GM21390 (cell line): ENCODE data around the gene HVCN1.

Experiments used
- ATAC-seq: cut with Tn5 transposase; IDR thresholded peaks from one replicate; pipeline ENCODE4 v1.9.1; 2021; ENCODE audit not compliant: unreplicated experiment

The HVCN1 gene

DNA sequence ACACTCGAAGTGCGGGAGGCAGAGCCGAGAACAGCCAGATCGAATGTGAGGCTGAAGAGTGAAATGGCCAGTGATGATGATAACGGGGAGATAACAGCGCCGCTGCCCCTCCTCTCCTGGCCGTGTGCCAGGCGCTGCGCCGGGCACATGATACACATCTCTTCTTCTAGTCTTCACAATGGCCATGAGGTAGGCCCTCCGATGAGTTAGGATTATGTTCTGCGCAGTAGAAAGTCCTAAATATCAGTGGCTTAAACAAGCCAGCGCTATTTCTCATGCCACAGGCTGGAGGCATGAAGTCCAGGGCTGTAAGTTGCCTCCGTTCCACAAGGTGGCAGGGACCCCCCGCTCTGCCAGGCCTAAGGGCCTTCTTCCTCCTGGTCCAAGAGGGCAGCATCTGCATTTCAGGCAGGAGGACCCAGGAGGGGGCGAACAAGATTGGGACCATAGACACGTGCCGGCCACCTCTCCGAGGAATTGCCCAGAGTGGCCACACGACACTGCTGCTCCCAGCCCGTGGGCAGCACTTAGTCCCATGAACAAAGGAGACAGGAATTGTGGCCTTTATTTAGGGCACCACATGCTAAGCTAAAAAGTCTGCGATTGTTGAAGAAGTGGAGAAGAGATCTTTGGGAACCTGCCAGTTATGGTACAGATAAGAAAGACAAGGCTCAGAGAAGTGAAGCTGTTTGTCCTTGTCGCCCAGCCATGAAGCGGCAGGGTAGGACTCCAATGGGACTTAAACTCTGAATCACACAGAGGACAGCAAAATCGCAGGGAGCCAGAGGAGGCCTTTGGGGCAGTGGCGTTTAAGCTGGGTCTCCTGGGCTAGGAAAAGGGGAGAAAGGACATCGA, 10.9 kb upstream of the HVCN1 start:
- no peak for ATAC-seq

DNA sequence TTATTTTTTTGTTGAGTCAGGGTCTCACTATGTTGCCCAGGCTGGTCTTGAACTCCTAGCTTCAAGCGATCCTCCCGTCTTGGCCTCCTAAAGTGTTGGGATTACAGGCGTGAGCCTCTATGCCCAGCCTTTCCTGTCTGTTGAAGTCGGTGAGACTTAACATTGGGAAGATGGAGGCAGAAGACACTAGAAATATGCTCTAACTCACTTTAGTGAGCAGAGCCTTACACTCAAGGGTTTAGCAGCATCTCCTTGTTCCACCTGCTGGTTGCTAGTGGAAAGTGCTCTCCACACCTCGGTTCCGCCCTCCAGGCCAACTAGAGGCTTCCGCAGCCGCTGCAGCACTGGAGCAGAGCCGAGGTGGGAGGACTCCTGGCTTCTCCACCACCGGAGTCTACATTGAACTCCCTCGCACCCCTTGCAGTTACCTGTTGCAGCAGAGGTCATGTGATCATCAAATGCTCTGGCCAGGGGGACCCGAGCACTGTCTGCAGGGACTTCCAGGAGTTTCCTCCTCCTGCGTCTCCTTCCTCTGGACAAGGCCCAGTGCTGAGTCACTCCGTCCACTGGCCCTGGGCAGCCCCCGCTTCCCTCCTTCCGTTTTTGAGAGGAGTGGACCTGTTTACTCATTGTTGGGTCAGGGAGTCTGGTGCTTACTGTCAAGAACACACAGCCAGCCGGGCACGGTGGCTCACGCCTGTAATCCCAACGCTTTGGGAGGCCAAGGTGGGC, 9.4 kb upstream of the HVCN1 start:
- peak; percentile 88 for ATAC-seq

DNA sequence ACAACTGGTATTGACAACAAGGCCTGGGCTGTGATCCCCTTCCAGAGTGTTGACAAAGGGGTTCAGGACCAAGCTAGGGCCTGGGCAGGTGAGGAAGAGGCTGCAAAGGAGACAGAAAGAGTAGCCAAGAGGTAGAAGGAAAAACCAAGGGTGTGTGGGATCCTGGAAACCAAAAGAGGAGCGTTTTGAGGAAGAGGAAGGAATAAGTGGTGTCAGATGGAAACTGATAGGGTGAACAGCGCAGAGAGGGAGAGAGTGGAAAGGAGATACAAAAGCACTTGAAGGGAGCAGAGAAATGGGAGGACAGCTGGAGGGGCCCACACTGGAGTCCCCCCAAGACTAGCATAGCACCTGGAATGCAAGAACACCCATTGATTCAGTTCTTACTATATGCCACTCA, 8.3 kb upstream of the HVCN1 start:
- ATAC-seq, result no peak

DNA sequence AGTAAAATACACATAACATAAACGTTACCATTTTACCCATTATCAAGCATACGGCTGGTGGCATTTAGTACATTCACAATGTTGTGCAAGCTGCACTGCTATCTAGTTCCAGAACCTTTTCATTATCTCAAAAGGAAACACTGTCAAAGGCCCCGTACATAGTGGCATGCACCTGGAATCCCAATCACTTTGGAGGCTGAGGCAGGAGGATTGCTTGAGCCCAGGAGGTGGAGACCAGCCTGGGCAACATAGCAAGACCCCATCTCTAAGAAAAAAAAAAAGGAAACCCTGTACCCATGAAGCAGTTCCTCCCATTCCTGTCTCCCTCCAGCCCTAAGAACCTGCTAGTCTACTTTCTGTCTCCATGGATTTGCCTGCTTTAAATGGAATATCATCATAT, 7.4 kb upstream of the HVCN1 start:
- no peak for ATAC-seq

DNA sequence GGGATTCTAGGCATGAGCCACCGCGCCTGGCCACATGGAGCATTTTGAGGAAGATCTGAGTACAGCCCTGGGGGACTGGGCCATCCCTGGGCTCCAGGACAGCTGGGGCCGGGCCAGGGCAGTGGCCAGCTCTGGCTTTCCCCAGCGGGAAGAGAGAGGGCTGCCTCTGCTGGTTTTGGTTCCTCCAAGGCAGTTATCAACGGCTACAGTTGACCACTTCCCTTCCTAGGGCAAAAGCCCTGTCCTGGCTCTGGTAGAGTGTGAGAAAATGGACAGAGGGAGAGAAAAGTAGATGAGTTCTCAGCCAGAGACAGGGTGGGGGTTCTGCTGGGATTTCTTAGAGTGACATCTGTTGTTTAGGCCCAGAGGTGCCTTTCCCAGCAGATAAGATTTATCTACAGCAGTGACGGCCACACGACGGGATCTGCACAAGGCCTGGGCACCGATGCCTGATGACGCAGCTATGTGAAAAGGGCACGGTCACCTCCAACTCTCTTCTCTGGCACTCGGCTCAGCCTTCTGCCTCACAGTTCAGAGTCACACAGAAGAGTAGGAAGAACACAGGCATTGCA, 5.5 kb upstream of the HVCN1 start:
- no peak for ATAC-seq

DNA sequence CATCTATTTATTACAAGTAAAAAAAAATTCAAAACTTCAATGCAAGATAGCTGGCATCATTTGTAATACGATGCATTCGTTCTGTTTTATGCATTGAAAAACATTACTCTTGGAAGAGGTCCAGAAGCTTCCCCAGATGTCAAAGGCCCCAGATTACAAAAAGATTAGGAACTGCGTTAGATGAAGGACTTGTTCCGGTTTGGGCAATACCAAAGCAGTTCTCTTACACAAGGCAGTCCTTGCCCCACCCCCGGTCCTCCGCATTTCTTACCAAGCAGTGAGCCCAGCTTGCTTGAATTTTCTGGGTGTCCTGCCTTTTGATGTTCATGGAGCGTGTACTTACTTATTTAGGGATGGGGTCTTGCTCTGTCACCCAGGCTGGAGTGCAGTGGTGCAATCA, 4.8 kb upstream of the HVCN1 start:
- no peak for ATAC-seq

DNA sequence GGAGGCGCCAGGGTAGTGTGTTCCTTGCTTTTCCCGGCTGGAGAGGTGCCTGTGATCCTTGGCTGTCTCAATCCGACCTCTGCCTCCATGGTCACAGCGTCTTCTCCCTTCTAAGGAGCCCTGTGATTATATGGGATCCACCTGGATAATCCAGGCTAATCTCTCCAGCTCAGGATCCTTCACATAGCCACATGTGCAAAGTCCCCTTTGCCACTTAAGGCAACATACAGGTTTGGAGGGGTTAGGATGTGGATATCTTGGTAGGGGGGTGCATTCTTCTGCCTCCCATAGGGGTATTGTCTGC, 1.2 kb upstream of the HVCN1 start:
- no peak for ATAC-seq

DNA sequence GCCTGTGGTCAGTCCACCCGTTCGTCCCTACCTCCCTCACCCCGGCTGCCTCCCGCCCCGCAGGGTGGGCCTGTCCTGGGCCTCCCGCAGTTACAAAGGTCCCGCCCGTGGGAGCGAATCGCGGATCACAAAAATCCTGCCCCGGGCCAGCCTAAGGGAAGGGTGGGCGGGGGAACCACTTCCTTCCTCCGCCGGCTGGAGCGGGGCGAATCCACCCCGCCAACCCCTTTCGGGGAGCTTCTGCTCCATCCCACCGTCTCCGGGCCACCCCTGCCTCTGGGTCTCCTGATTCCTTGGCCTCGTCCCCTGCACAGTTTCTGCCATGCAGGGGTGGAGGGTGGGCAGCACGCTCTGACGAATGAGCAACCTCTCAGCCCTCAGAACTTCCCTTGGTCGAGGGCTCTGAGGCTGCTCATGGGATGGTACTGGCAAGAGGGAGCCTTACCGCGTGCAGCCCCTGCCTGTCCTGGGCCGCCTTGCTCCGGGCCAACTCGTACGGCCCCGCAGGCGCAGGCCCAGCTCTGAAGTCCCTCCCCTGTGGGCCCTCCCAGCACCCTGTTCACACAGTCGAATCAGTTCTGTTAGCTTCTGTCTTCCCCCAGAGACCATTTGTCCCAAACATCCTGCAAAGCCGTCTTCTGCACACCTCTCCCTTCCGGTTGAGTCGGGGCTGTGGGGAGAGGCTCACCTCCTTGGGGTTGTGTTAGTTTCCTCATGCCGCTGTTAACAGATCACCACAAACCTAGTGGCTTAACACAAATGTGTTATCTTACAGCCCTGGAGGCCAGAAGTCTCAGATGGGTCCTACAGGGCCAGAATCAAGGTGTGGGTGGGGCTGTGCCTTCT, 589 bp upstream of the HVCN1 start:
- peak; percentile 61 for ATAC-seq

DNA sequence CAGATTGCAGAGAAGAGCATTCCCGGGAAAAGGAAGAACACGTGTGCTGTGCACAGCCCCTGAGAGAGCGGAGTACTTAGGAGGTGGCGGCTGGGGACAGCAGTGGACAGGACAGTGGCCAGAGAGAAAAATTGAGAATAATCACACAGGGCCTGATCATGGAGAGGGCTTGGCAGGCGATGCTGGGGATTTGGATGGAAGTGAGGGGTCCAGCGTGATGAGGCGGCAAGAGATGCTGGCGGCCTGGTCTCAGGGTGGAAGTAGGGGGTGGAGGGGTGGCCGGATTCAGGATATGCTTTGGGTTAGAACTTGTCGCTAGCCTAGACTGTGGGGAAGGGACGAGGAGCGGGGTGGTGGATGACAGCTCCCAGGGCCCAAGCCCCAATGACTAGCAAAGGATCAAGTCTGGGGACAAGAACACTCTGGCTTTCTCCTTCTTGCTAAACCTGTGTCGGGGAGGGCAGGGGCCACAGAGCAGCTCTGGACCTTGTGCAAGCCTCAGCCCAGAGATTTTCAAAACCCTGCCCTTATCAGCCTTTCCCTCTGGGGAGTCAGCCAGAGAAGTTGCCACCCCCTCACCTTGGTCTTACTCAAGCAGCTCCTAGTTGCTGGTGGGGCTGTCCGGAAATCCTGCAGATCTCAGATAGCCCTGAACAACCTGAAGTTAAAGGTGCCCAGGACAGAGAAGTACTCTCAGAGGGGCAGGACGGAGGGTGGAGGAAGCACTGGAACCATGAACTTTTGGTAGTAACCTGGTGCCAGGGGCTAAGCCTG, 1.3 kb downstream of the HVCN1 start:
- ATAC-seq, result no peak

DNA sequence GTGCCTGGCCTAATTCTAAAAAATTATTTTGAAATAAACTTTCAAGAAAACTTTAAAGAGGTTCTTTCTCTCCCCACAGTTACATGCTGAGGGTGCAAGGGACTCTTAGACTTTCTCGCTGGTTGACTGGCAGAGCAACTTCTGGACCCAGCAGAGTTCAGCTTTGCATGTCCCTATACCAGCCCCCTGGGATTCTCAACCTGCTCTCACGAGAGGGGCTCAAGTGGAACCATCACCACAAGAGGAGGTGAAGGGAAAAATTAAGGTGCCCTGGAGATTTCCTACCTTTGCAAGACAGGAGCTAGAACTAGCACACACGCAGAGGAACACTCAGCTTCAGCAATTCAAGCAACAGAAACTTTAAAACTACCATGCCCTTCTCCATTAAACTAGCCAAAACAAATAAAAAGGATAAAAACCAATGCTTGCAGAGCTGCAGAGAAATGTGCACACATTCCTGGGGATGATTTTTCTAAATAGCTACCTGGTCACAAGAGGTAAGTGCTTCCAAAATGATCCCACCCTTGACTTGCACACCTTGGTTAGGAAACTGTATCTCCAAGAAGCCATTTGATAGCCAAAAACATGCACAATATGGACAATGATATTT, 2.5 kb downstream of the HVCN1 start:
- no peak for ATAC-seq

DNA sequence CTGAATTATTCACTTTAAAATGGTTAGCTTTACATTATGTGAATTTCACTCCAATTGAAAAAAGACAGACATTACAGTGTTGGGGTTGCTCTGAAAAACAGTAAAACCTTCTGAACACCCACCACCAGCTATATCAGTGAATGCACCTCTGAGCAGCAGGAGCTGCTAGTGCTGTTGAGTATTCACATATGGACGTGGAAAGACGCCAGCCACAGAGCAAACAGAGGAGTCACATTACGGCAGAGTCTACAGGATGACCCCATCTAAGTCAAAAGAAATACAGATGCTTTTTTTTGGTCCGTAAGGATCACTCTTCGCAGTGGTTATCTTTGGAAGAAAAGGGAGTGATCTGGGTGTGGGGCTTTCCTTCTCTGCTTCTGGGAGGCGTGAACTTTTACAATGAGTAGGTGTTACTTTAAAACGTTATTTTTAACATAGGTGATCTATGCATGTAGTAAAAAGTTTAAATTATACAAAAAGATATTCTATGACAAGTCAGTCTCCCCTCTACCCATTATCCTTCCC, 4.5 kb downstream of the HVCN1 start:
- ATAC-seq, result no peak

DNA sequence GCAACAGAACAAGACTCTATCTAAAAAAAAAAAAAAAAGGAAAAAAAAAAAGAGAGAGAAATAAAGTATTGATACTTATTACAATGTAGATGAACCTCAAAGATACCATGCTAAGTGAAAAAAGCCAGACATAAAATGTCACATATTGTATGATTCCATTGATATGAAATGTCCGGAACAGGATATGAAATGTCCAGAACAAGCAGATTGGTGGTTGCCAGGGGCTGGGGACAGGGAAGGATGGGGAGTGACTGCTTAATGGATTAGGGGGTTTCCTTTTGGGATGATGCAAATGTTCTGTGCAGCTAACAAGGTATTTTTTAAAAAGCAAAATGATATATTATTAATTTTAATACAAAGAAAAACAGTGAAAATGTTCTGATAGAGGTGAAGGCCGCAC, 5.0 kb downstream of the HVCN1 start:
- no peak for ATAC-seq

DNA sequence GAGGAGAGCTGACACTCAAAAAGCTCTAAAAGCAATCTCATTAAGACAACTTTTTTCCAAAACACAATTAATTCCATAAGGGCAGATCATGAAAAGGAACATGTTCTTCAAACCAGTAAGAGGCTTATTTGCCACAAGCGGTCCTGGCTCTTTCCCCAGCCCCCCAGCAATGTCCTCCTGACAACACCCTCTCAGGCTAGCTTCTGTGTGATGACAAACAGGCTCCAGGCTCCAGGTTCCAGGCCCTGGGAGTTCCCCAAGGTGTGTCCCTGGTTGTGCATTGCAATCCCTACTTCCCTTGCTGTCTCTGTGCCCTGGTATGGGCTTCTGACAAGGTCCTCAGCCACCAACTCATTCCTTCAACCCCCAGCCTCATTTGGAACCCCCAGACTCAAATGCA, 8.9 kb downstream of the HVCN1 start:
- no peak for ATAC-seq

DNA sequence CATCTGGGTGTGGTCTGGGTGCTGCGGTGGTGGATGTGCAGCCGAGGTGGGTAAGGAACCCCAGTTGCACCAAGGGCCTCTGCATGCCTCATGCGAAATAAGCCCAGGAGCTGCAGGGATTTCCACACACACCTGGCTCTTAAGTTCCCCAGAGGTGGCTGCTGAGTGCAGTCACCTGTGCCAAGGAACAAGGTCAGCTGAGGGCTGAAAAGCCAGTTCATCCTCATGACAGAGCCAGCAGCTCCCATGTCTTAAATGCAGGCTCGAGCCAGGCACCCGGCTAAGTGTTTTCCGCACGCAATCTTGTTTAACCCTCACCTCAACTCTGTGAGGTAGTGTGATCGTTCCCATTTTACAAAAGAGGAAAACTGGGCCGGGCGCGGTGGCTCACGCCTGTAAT, 9.7 kb downstream of the HVCN1 start:
- no peak for ATAC-seq

DNA sequence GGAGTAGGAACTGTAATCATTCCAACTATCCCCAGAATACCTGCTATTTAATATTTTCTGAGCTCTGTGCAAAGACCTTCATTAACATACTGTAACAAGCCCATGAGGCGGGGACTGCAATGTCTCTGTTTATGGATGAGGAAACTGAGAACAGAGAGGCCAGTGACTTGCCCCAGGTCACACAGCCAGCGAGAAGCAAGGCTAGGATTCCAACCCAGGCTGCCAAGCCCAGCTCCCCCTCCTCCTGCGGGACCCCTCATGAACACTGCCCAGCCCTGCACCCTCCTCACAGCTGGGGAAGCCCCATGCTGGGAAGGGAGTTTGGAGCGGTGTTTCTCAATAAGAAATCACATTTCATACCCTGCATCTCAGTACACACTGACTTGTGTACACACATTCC, 10.9 kb downstream of the HVCN1 start:
- no peak for ATAC-seq

DNA sequence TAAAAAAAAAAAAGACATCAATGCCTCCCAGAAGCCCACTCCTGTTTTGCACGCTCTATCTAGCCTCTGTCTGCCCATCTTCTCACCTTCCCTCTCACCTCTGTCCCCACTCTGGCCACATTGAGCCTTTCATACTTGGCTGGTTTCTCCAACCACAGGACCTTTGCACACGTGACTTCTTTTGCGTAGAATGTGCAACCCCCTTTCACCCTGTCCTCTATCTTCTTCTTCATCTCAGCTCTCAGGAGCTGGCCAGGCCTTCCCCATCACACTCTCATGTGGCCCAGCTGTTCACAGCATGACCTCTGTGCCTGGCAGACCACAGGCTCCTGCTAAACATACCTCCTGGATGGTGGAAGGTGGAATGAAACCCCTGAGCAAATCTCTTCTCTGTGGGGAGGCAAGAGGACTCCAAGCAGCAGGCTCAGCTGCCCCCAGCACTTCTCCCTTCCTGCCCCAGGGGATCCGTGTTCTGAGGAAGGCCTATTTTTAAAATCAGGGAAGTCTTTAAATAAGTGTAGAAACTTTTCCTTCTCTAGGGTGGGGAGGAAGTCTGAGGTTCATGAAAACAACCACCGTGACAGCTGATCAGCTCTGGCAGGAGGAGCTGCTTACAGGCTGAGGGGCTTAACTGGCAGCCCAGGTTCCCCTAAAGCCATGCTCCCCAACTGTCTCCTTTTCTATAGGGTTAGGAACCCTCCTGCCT, 11.6 kb downstream of the HVCN1 start:
- peak; percentile 76 for ATAC-seq

DNA sequence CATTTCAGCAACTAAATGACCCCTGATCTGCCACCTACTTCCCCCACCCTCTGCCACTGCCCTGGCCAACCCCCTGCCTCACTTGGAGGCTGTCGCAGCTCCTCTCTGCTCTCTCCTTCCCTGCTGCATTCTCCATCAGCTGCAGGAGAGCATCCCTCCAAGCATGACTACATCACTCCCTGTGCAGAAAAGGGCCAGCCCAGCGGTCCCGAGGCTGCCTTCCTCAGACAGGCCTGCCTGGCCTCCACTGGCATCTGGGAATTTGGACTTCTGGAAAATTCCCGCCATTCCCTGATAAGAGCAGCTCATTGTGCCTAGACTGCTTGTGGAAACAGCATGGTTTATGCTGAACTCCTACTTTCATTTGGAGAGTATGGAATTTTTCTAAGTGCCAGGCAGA, 12.7 kb downstream of the HVCN1 start:
- no peak for ATAC-seq

DNA sequence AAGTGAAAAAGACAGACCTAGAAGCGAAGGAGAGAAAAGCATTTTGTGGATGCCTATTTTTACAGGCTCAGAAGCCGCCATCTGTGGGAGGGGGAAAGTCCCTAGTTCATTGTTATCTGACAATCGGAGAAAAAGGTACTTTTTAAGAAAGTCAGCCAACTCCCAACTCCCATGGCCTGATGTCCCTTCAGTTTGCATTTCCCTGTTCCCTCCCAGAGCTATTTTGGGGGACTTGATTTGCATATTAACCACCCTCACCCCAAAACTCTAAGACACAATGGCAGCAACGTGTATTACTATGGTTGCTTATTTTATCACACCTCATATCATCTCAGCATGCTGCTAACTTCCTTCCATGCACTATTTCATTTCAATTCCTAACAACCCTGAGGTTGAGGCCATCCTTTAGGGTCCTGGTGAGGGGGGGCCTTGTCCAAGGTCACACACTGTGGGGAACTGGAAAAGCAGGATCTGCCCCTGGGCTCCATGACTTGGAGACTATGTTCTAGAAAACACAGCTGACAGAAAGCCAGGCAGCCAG, 18.7 kb downstream of the HVCN1 start:
- peak; percentile 53 for ATAC-seq

DNA sequence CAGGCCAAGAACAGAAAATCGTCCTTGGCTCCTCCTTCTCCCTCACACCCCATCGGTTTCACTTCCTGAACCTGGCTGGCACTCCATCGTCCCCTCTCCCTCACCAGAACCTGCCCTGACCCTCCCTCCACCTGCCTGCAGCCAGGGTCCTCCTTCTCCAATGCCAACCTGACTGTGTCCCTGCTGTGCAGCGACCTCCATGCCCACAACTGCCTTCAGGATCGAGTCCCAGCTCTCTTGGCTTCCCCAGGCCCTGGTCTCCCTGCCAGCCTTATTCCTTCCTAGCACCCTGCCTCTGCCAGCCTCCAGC, 19.8 kb downstream of the HVCN1 start:
- ATAC-seq, result peak; percentile 27
